H9 (cell line): ENCODE data around the gene RPIA. TPM values are rescaled to one million over a fixed set of nuclear protein-coding genes. Genes with fewer than 3 reads are reported as not detected.

Experiments
- DNase-seq: peaks from one replicate; pipeline ENCODE4 v3.0.0-alpha.2; 2017
- H2AFZ ChIP-seq: one replicate; pipeline ENCODE4 v1.6.1; 2013; ENCODE audit warnings: mild to moderate bottlenecking, low read length, control low read depth, moderate library complexity
- H2AK5ac ChIP-seq: 2 replicates; pipeline ENCODE4 v1.6.1; 2013; ENCODE audit warnings: low read length, control low read depth, mixed read lengths; ENCODE audit not compliant: insufficient read length
- H2BK120ac ChIP-seq: one replicate; pipeline ENCODE4 v1.6.1; 2013; ENCODE audit warnings: low read depth, mild to moderate bottlenecking, low read length, control low read depth, inconsistent platforms; ENCODE audit not compliant: poor library complexity, severe bottlenecking
- H2BK12ac ChIP-seq: 2 replicates; pipeline ENCODE4 v1.6.1; 2013; ENCODE audit warnings: low read length, control low read depth, mixed read lengths, low read depth; ENCODE audit not compliant: insufficient read length
- H2BK15ac ChIP-seq: 2 replicates; pipeline ENCODE4 v1.6.1; 2013; ENCODE audit warnings: low read depth, low read length, control low read depth
- H2BK20ac ChIP-seq: one replicate; pipeline ENCODE4 v1.6.1; 2013; ENCODE audit warnings: low read depth, mild to moderate bottlenecking, low read length, control low read depth, inconsistent platforms; ENCODE audit not compliant: poor library complexity, severe bottlenecking
- H2BK5ac ChIP-seq: 2 replicates; pipeline ENCODE4 v1.6.1; 2013; ENCODE audit warnings: low read length, control low read depth, mixed read lengths; ENCODE audit not compliant: insufficient read length
- H3K14ac ChIP-seq: 2 replicates; pipeline ENCODE4 v1.6.1; 2013; ENCODE audit warnings: low read length, control low read depth; ENCODE audit not compliant: insufficient read depth
- H3K18ac ChIP-seq: 2 replicates; pipeline ENCODE4 v1.6.1; 2013; ENCODE audit warnings: low read depth, mild to moderate bottlenecking, mixed read lengths, low read length, control low read depth; ENCODE audit not compliant: insufficient read length
- H3K23ac ChIP-seq: 2 replicates; pipeline ENCODE4 v1.6.1; 2013; ENCODE audit warnings: low read length, control low read depth, mixed read lengths, low read depth; ENCODE audit not compliant: insufficient read length
- H3K23me2 ChIP-seq: 2 replicates; pipeline ENCODE4 v1.6.1; 2013; ENCODE audit warnings: low read depth, mild to moderate bottlenecking, mixed read lengths, low read length, control low read depth; ENCODE audit not compliant: insufficient read length, poor library complexity, severe bottlenecking
- H3K27ac ChIP-seq: 2 replicates; pipeline ENCODE4 v1.5.1; 2013; ENCODE audit warnings: low read length, control low read depth, mixed read lengths, low read depth; ENCODE audit not compliant: insufficient read length
- H3K27me3 ChIP-seq: 2 replicates; pipeline ENCODE4 v1.6.1; 2013; ENCODE audit warnings: low read length, control low read depth, inconsistent platforms; ENCODE audit not compliant: insufficient read depth
- H3K4ac ChIP-seq: 2 replicates; pipeline ENCODE4 v1.6.1; 2013; ENCODE audit warnings: low read depth, mild to moderate bottlenecking, control low read depth, inconsistent platforms, low read length, moderate library complexity
- H3K4me1 ChIP-seq: 2 replicates; pipeline ENCODE4 v1.6.1; 2013; ENCODE audit warnings: low read length, control low read depth, inconsistent platforms; ENCODE audit not compliant: insufficient read depth
- H3K4me2 ChIP-seq: 2 replicates; pipeline ENCODE4 v1.6.1; 2013; ENCODE audit warnings: low read length, control low read depth, mixed read lengths; ENCODE audit not compliant: insufficient read length, insufficient read depth
- H3K56ac ChIP-seq: 2 replicates; pipeline ENCODE4 v1.6.1; 2013; ENCODE audit warnings: low read depth, mild to moderate bottlenecking, mixed read lengths, low read length, control low read depth; ENCODE audit not compliant: insufficient read length
- H3K79me1 ChIP-seq: 2 replicates; pipeline ENCODE4 v1.6.1; 2013; ENCODE audit warnings: low read depth, mild to moderate bottlenecking, moderate library complexity, low read length, control low read depth, inconsistent platforms; ENCODE audit not compliant: insufficient read depth, poor library complexity, severe bottlenecking
- H3K79me2 ChIP-seq: 2 replicates; pipeline ENCODE4 v1.6.1; 2013; ENCODE audit warnings: low read length, control low read depth, inconsistent platforms; ENCODE audit not compliant: insufficient read depth
- H3K9ac ChIP-seq: 2 replicates; pipeline ENCODE4 v1.6.1; 2013; ENCODE audit warnings: low read length, control low read depth, mixed read lengths; ENCODE audit not compliant: insufficient read length; ENCODE audit errors: extremely low read depth
- H3K9me3 ChIP-seq: one replicate; pipeline ENCODE4 v1.6.1; 2013; ENCODE audit warnings: low read depth, low read length, inconsistent platforms; ENCODE audit not compliant: control insufficient read depth
- H3T11ph ChIP-seq: one replicate; pipeline ENCODE4 v1.6.1; 2013; ENCODE audit warnings: mild to moderate bottlenecking, low read length, control low read depth, inconsistent platforms
- H4K20me1 ChIP-seq: one replicate; pipeline ENCODE4 v1.6.1; 2013; ENCODE audit not compliant: control insufficient read depth, insufficient read length, insufficient read depth
- H4K5ac ChIP-seq: 2 replicates; pipeline ENCODE4 v1.6.1; 2013; ENCODE audit warnings: low read depth, mild to moderate bottlenecking, mixed read lengths, low read length, control low read depth; ENCODE audit not compliant: insufficient read length
- H4K8ac ChIP-seq: replicated peaks from 2 replicates; pipeline ENCODE4 v1.6.1; 2013; ENCODE audit warnings: low read length, control low read depth, mixed read lengths, low read depth; ENCODE audit not compliant: insufficient read length
- H4K91ac ChIP-seq: 2 replicates; pipeline ENCODE4 v1.6.1; 2013; ENCODE audit warnings: low read depth, mild to moderate bottlenecking, moderate library complexity, mixed read lengths, low read length, control low read depth; ENCODE audit not compliant: insufficient read length
- H3K27ac Mint-ChIP-seq, 3 experiments: 2 replicates in 2 of 3; 3 replicates in 1 of 3; pipeline ENCODE4 v1.8.0; 2020 to 2021; ENCODE audit warnings: mixed read lengths in 3 of 3, mild to moderate bottlenecking in 1 of 3, moderate library complexity in 1 of 3
- H3K27me3 Mint-ChIP-seq: 2 replicates; pipeline ENCODE4 v1.8.0; 2021; ENCODE audit warnings: low read depth, mild to moderate bottlenecking, moderate library complexity, mixed read lengths
- H3K36me3 Mint-ChIP-seq, 3 experiments: 2 replicates in 2 of 3; 3 replicates in 1 of 3; pipeline ENCODE4 v1.8.0; 2020 to 2021; ENCODE audit warnings: low read depth in 3 of 3, mixed read lengths in 3 of 3; ENCODE audit not compliant: insufficient read depth in 1 of 3
- H3K4me1 Mint-ChIP-seq, 2 experiments: 2 replicates each; pipeline ENCODE4 v1.8.0; 2020; ENCODE audit warnings: mixed read lengths in 2 of 2
- H3K4me3 Mint-ChIP-seq, 2 experiments: 2 replicates in 1 of 2; 3 replicates in 1 of 2; pipeline ENCODE4 v1.8.0; 2020 to 2021; ENCODE audit warnings: mild to moderate bottlenecking in 2 of 2, mixed read lengths in 2 of 2, moderate library complexity in 1 of 2
- H3K9me3 Mint-ChIP-seq, 2 experiments: 2 replicates in 1 of 2; 3 replicates in 1 of 2; pipeline ENCODE4 v1.8.0; 2020; ENCODE audit warnings: mild to moderate bottlenecking in 2 of 2, mixed read lengths in 2 of 2, moderate library complexity in 1 of 2
- WGBS: extraction: QIAGEN DNeasy Blood & Tissue Kit; methylation state at CpG from one replicate; pipeline ENCODE4 v1.1.7; 2013; ENCODE audit warnings: missing lambda C conversion rate, low lambda C conversion rate, mixed read lengths; ENCODE audit not compliant: insufficient read length; ENCODE audit errors: extremely low coverage; 5-methylcytosine and 5-hydroxymethylcytosine counted together
- total RNA-seq: library from RNA; stranded (reverse); gene quantifications from 2 replicates; pipeline ENCODE4 v1.2.1, GENCODE V29; 2021
- TF ChIP-seq, protein P1 (sequence below): fragments of 200-600 bp; sonication (generic); conservative IDR thresholded peaks from 3 replicates; pipeline ENCODE4 v1.8.0; 2021; ENCODE audit warnings: antibody characterized with exemption, mild to moderate bottlenecking

Gene RPIA
- total RNA-seq, 1 experiment from 2014 or later = 18.6 TPM

DNA sequence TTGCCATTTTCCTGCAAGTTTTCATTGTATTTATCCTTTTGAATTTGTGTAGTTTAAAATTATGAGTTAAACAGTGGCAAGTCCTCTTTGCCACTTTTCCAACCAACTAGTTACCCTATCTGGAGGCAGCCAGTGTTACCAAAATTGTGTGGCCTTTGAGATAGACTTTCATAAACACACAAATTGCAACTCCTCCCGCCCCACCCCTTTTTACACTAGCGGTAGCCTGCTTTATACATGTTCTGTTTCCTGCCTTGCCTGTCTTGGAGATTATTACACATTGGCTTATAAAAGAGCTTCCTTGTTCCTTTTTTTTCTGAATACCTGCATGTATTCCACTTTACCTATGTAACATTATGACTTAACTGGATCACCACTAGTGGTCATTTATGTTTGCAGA, 56.5 kb downstream of the RPIA start:
- Histone ChIP-seq H3K9me3 (no peaks in the 10 kb centered on the region), H3K27me3 (no peaks in the 10 kb centered on the region), H3T11ph (no peak overlapping the region), H3K4ac (no peak overlapping the region), H2AFZ (no peak overlapping the region), H2AK5ac (no peak overlapping the region), H3K4me2 (no peak overlapping the region), H2BK5ac (no peak overlapping the region), H3K14ac (no peak overlapping the region), H2BK20ac (no peak overlapping the region), H4K5ac (no peak overlapping the region), H4K91ac (no peak overlapping the region), H3K23ac (no peak overlapping the region), H3K23me2 (no peaks in the 10 kb centered on the region), H3K9ac (no peak overlapping the region), H3K56ac (no peak overlapping the region), H4K8ac (no peak overlapping the region), H3K4me1 (0 out of 2 replicates have a peak, but pooled peaks cover 2% of the 10 kb centered on the region), H3K18ac (no peak overlapping the region), H3K27ac (no peak overlapping the region), H3K79me1 (no peaks in the 10 kb centered on the region), H2BK120ac (no peak overlapping the region), H3K79me2 (no peaks in the 10 kb centered on the region), H2BK15ac (no peak overlapping the region), H4K20me1 (no peaks in the 10 kb centered on the region), H2BK12ac (no peak overlapping the region)
- WGBS = no CpG with 5 or more reads among the region's 2 CpGs
- Mint-ChIP-seq H3K4me3 (no peak overlapping the region), H3K4me1 (peaks cover 6 to 10% of the 10 kb centered on the region in 2 experiments), H3K27me3 (no peaks in the 10 kb centered on the region), H3K36me3 (peaks cover 52 to 69% (median 62%) of the 10 kb centered on the region in 3 experiments), H3K27ac (no peak overlapping the region), H3K9me3 (peaks cover 0 to 13% of the 10 kb centered on the region in 2 experiments; a peak in 4 of 5 replicates)
- no peak for DNase-seq
- TF ChIP-seq, protein P1, sequence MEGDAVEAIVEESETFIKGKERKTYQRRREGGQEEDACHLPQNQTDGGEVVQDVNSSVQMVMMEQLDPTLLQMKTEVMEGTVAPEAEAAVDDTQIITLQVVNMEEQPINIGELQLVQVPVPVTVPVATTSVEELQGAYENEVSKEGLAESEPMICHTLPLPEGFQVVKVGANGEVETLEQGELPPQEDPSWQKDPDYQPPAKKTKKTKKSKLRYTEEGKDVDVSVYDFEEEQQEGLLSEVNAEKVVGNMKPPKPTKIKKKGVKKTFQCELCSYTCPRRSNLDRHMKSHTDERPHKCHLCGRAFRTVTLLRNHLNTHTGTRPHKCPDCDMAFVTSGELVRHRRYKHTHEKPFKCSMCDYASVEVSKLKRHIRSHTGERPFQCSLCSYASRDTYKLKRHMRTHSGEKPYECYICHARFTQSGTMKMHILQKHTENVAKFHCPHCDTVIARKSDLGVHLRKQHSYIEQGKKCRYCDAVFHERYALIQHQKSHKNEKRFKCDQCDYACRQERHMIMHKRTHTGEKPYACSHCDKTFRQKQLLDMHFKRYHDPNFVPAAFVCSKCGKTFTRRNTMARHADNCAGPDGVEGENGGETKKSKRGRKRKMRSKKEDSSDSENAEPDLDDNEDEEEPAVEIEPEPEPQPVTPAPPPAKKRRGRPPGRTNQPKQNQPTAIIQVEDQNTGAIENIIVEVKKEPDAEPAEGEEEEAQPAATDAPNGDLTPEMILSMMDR = no peak
